Muscle layer of duodenum (tissue), 2 donors: Measurements from ENCODE around the gene TSPEAR.
"Not testable (repeated sequence)": the region's sequence is repeated elsewhere in the genome, so short reads cannot be mapped to it uniquely, and the experiment has no call there.

ENCODE experiments used
- H3K27ac ChIP-seq: one replicate; pipeline ENCODE4 v1.7.0; 2013; ENCODE audit warnings: mild to moderate bottlenecking, low read length
- H3K27me3 ChIP-seq: one replicate; pipeline ENCODE4 v1.7.0; 2013; ENCODE audit warnings: low read depth, mild to moderate bottlenecking, control low read depth, low read length
- H3K36me3 ChIP-seq, 2 donors: one replicate each; pipeline ENCODE4 v1.7.0; 2013; ENCODE audit warnings: low read length in 2 of 2, control low read depth in 1 of 2, mild to moderate bottlenecking in 1 of 2; ENCODE audit not compliant: insufficient read depth in 2 of 2, control insufficient read depth in 1 of 2
- H3K4me1 ChIP-seq, 2 donors: one replicate each; pipeline ENCODE4 v1.7.0; 2013; ENCODE audit warnings: low read length in 2 of 2, mild to moderate bottlenecking in 2 of 2, control low read depth in 1 of 2, moderate library complexity in 1 of 2; ENCODE audit not compliant: insufficient read depth in 2 of 2, control insufficient read depth in 1 of 2
- H3K4me3 ChIP-seq, 2 donors: one replicate each; pipeline ENCODE4 v1.7.0; 2013; ENCODE audit warnings: low read length in 2 of 2, low read depth in 1 of 2, mild to moderate bottlenecking in 1 of 2
- H3K9me3 ChIP-seq, 2 donors: one replicate each; pipeline ENCODE4 v1.7.0; 2013; ENCODE audit warnings: low read length in 2 of 2, control low read depth in 1 of 2, mild to moderate bottlenecking in 1 of 2; ENCODE audit not compliant: control insufficient read depth in 1 of 2
- donor health status: healthy.

TSPEAR gene

GRCh38 chr21:44508711-44509445 is 202.5 kb downstream of the TSPEAR start:
- Histone ChIP-seq H3K4me1 (peaks cover 0 to 7% of the 10 kb centered on the region in 2 donors), H3K4me3 (no peak overlapping the region), H3K9me3 (no peaks in the 10 kb centered on the region), H3K36me3 (no peaks in the 10 kb centered on the region), H3K27me3 (no peaks in the 10 kb centered on the region), H3K27ac (no peak overlapping the region)

GRCh38 chr21:44508426-44508710 is 203.0 kb downstream of the TSPEAR start:
- Histone ChIP-seq H3K27me3 (no peaks in the 10 kb centered on the region), H3K4me1 (peaks cover 0 to 7% of the 10 kb centered on the region in 2 donors), H3K9me3 (no peaks in the 10 kb centered on the region), H3K36me3 (no peaks in the 10 kb centered on the region), H3K4me3 (no peak overlapping the region), H3K27ac (no peak overlapping the region)

- H3K4me3 ChIP-seq = no peak overlapping the region
- H3K27me3 ChIP-seq = no peaks in the 10 kb centered on the region
- peaks cover 0 to 7% of the 10 kb centered on the region in 2 donors for H3K4me1 ChIP-seq
- no peaks in the 10 kb centered on the region for H3K36me3 ChIP-seq
- no peaks in the 10 kb centered on the region for H3K9me3 ChIP-seq
- no peak overlapping the region for H3K27ac ChIP-seq
These were observed 203.5 kb downstream of the TSPEAR start for GRCh38 chr21:44507673-44508425.

- Histone ChIP-seq H3K9me3 (no peaks in the 10 kb centered on the region), H3K4me3 (no peak overlapping the region), H3K36me3 (no peaks in the 10 kb centered on the region), H3K27ac (no peak overlapping the region), H3K27me3 (no peaks in the 10 kb centered on the region), H3K4me1 (peaks cover 0 to 7% of the 10 kb centered on the region in 2 donors)
These were observed 204.8 kb downstream of the TSPEAR start for GRCh38 chr21:44506279-44507255.

GRCh38 chr21:44505673-44506278 is 205.6 kb downstream of the TSPEAR start:
- Histone ChIP-seq H3K4me3 (no peak overlapping the region), H3K4me1 (peaks cover 0 to 6% of the 10 kb centered on the region in 2 donors), H3K36me3 (no peaks in the 10 kb centered on the region), H3K9me3 (no peaks in the 10 kb centered on the region), H3K27ac (no peak overlapping the region), H3K27me3 (no peaks in the 10 kb centered on the region)

- H3K4me3 ChIP-seq = no peak overlapping the region
- H3K9me3 ChIP-seq = no peaks in the 10 kb centered on the region
- no peaks in the 10 kb centered on the region for H3K27me3 ChIP-seq
- no peaks in the 10 kb centered on the region for H3K4me1 ChIP-seq
- no peaks in the 10 kb centered on the region for H3K36me3 ChIP-seq
- H3K27ac ChIP-seq = no peak overlapping the region
These were observed 207.4 kb downstream of the TSPEAR start for GRCh38 chr21:44503901-44504399.

- H3K27me3 ChIP-seq = not testable (repeated sequence)
These were observed 208.1 kb downstream of the TSPEAR start for GRCh38 chr21:44503006-44503889.

GRCh38 chr21:44502171-44502958 is 209.0 kb downstream of the TSPEAR start:
- Histone ChIP-seq H3K27me3 (no peaks in the 10 kb centered on the region), H3K4me1 (peaks cover 0 to 7% of the 10 kb centered on the region in 2 donors), H3K27ac (no peak overlapping the region), H3K4me3 (no peak overlapping the region), H3K36me3 (no peaks in the 10 kb centered on the region), H3K9me3 (no peaks in the 10 kb centered on the region)

More at GRCh38 chr21:44503006-44503889, 208.1 kb downstream of the TSPEAR start:
- not testable (repeated sequence) for H3K4me1 ChIP-seq, H3K9me3 ChIP-seq, H3K27ac ChIP-seq, H3K4me3 ChIP-seq, H3K36me3 ChIP-seq

- Histone ChIP-seq H3K9me3 (no peaks in the 10 kb centered on the region), H3K4me3 (no peak overlapping the region), H3K27me3 (no peaks in the 10 kb centered on the region), H3K4me1 (peaks cover 0 to 7% of the 10 kb centered on the region in 2 donors), H3K36me3 (no peaks in the 10 kb centered on the region), H3K27ac (no peak overlapping the region)
These were observed 211.3 kb downstream of the TSPEAR start for GRCh38 chr21:44500111-44500510.
